ENCODE results near the gene C11orf91.
A peak's percentile ranks its signal among the peaks of the same experiment; 100 is the strongest.
"Not testable (repeated sequence)": the region's sequence is repeated elsewhere in the genome, so short reads cannot be mapped to it uniquely, and the experiment has no call there.

The C11orf91 gene, protein sequence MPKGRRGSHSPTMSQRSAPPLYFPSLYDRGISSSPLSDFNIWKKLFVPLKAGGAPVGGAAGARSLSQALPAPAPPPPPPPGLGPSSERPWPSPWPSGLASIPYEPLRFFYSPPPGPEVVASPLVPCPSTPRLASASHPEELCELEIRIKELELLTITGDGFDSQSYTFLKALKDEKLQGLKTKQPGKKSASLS

DNA sequence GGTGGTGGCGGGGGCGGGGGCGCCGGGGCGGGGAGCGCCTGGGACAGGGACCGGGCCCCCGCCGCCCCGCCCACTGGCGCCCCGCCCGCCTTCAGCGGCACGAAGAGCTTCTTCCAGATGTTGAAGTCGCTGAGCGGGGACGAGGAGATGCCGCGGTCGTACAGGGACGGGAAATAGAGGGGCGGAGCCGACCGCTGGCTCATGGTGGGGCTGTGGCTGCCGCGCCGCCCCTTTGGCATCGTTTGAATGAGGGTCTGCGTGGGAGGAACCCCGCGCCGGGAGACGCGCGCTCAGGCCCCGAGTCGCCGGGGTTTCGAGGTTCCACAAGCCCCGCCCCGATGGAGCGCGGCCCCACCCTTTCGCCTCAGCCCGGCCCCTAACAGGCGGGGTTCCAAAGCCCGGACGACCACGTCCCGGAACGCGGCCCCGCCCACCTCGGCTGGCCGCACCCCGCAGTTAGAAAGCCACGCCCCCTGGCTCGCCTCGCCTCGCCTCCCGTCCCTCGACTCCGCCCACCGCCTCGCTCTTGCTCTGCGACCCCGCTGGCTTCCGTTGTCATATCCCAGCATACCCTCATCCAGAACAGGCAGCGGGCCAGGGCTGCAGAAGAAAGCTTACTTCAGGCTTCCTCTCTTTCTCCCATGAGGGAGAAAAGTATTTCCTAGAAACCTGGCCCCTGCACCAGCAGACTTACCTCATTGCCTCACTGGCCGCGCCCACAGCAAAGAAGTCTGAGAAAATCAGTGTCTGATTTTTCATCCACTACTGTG is at the start of gene C11orf91:
Gene C11orf91 (minus strand): TSS at position 325 of the 770 bp plus-strand sequence. CDS start 86 bp downstream, at position 239.
- peak; percentile 93 for DNase-seq

DNA sequence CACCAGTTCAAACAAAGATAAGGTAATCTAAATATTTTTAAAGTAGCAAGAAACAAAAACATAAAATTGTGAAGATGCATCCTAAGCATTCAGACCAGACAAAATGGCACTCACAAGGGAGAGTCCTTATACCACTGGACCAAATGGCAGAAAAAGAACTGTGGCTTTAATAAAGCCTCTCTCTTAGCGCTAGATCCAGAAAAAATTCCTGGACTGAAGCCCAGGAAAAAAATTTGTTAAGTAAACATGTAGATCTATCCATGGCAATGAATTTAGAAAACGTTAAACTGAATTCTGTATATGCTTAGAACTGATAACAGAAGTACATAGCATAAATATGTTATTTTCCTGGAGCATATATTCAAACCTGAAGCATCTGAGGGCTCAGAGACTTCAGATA is 47.4 kb upstream of the C11orf91 start:
- DNase-seq, result no peak

DNA sequence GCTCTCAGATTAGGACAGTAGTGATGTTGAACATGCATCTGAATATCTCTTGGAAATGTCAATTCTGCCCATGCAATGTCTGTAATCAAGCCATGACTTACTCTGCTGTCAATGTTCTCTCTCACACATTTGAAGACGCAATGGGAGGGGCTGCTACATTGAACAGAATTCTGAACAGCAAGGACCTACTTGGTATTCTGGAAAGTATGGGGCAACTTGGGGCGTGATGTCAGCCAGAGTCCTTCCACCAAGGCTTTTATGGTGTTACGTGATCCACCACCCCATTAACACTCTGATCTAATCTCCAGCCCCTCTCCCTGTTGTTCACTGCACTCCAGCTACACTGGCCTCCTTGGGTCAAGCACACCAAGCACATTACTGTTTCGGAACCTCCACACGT is 42.7 kb upstream of the C11orf91 start:
- no peak for DNase-seq

DNA sequence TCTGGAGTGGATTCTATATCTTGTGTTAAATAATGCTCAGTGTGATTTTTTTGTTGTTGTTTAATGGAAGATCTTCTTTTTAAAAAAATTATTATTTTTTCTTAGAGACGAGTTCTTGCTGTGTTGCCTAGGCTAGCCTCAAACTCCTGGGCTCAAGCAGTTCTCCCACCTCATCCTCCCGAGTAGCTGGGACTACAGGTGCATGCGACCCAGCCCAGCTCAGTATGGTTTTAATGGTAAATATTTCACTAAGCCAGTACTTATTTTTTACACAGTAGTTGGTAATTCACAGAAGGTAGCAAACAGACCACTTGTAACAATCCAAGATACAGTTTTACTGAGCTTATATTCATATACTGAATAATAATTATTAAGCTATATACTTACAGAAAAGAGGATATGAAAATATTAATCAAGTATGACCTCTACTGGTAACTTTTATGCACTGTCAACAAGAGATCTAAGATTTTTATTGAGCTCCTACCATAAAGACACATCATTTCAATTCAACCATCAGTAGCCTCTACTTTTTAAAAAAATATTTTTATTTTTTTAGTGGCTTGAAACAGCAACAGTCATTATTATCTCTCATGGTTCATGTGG is 41.7 kb upstream of the C11orf91 start:
- DNase-seq, result no peak

DNA sequence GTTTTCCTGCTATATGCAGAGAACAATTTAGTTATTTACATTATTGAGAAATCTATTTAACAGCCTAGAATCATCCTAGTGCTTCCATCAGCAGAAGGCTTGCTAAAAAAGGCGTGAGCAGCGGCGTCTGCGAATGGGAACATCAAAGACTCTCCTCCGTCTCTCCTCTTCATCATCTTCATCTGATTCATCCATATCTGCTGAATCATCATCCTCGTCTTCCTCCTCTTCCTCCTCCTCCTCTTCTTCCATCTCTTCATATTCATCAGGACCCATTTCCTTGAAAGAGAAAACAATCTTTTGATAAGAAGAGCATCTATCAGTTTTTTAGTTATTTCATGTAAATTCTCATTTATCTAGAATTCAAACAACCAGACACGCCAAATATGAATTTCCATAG is 41.2 kb upstream of the C11orf91 start:
- no peak for DNase-seq

DNA sequence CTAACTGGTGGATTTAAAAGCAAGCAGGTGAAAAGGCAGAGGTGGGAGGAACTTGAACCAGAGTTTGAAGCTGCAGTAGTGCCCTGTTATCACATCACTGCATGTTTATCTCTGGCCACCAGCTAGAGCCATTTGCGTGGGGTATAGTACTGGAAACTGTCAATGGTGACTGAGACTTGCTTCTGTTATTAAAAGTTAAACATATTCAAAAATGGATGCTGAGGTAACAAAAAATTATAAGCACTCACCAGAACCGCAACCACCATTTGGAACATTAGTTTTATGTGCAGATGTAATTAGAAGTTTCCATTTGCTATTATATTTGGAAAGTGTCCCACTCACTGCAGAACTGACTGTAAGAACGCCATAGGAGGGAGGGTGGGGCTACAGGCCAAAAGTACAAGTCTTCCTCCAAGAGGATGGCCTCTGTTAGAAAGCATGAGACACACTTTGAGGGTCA is 36.8 kb upstream of the C11orf91 start:
- no peak for DNase-seq

DNA sequence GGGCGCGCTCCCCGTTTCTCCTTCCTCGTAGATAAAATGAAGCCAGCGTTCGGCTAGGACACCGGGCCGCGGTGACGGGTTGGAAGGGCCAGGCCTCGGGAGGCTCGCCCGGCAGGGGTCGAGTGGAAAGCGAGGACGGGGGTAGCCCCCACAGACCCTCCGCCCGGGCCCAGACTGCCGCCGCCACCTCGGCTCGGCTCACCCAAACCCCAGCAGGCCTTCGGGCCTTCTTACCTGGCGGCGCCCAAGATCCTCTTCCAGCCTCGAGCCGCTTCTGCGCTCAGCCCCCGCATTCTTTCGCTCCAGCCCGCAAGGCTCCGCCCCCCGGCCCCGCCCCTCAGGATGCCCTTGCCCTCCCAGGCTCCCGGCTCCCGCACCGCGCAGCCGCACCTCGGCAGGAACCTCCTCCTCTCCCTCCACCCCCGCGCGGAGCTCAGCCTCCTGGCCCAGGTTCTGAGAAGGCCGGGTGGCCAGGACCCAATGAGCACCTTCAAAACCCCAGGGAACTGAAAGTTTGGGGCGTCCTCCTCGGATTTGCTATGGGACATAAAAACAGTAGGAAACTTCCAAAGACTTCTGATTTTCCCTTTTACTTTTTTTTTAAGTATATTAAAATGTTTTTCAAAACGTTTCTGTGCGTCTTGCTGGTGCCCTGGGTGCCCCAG is 35.7 kb upstream of the C11orf91 start, which contains the start of gene CD59:
Gene CD59 (minus strand): TSS at position 276 of the 665 bp plus-strand sequence. CDS start 13,978 bp downstream, outside the sequence.
- DNase-seq, result peak; percentile 91

DNA sequence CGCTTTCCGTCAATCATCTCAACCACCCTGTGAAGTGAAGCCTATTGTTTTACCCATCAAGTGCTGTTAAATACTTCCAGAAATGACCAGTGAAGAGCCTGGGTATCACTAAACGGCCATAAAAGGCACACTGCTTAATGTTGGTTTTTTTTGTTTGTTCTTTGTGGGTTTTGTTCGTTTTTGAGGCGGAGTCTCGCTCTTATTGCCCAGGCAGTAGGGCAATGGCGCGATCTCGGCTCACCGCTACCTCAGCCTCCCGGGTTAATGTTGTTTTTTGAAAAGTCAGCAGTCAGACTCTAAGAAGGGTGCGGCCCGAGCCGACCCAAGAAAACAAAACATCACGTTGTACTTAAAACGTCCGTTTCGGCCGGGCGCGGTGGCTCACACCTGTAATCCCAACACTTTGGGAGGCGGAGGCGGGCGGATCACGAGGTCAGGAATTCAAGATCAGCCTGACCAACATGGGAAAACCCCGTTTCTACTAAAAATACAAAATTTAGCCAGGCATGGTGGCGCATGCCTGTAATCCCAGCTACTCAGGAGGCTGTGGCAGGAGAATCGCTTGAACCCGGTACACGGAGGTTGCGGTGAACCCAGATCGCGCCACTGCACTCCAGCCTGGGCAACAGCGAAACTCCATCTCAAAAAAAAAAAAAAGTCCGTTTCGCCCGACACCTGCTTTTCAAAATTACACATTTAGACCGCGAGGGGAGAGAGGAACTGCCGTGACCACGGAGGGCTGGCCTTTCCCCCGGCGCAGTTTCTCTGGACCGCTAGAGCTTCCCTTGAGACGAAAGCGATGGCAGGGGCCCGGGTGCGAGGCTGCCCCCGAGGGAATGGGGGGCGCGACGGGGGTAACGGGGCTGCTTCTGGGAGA is 34.9 kb upstream of the C11orf91 start:
- DNase-seq, result peak; percentile 29

DNA sequence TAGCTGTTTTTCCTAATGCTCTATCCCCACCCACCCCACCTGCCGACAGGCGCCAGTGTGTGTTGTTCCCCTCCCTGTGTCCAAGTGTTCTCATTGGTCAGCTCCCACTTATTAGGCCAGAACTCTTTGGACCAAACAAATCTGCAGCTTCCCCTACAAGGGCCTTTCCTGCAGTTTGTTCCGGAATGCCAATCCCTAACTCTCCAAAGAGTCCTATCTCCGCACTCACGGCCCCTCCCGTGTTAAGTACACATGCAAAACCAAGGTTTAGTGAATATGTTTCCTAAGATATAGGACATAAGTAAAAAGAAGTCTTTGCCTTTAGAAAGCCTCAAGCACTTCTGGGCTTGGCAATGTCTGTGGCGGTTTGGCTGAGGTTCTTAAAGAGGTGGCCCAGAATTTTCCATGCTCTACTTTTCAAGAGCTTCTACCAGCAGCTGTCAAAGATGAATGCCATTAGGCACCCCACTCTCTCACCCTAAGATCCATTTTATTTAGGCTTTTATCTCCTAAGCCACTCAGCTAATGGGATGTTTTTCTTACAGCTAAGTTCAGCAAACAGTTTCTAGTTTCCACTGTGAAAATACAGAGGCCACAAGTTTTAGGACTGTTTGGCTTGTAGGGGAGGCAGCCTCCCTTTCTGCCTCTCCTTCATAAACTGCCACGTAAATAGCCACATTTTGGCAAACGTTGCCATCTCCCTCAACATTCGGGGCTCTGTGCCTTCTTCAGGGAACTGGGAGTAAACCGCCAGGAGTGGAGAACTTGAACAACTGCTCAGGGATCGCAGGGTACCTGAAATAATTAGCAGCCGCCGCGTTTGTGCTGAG is 34.0 kb upstream of the C11orf91 start:
- no peak for DNase-seq

DNA sequence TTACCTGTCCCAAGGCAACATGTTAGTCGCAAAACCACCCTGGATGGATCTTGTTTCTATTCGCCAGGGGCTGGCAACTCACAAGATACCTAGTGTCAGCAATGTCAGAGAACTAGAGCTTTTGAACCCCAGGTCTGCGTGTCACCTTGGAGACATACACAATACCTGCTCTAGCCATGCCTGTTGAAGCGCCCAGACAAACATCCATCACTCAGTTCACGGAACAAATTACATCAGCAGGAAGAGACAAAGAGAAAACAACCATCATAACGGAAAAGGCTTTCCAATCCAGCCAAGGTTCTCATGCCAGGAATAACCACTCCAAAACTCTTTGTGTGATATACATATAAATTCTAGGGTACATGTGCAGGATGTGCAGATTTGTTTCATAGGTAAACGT is 33.4 kb upstream of the C11orf91 start:
- no peak for DNase-seq

DNA sequence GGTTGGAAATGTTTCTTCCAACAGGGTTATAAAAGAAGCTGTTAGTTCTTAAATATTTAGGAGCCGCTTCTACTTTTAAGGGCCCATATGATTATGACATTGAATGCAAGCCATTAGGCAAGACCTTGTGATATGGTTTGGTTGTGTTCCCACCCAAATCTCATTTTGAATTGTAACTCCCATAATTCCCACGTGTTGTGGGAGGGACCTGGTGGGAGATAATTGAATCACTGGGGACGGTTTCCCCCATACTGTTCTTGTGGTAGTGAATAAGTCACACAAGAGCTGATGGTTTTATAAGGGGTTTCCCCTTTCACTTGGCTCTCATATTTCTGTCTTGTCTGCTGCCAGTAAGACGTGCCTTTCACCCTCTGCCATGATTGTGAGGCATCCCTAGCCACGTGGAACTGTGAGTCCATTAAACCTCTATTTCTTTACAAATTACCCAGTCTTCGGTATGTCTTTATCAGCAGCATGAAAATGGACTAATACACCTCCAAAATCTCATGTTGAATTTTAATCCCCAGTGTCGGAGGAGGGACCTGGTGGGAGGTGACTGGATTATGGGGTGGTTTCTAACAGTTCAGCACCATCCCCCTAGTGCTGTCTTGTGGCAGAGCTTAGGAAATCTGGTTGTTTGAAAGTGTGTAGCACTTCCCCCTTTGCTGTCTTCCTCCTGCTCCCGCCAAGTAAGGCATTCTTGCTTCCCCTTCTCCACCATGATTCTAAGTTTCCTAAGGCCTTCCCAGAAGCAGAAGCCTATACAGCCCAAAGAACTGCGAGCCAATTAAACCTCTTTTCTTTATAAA is 31.3 kb upstream of the C11orf91 start:
- peak; percentile 60 for DNase-seq

DNA sequence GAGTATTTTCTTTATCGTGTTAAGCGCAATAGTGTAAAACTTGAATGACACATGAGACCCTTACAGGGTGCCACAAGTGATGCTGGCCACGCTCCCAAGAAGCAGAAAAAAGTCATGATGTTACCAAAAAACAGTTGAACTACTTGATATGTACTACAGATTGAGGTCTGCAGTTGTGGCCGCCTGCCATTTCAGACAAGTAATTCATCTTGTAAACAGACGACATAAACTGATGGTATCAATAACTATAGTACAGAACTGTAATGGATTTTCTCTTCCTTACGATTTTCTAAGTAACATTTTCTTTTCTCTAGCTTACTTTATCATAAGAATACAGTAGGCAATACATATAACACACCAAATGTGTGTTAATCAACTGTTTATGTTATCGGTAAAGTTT is 30.1 kb upstream of the C11orf91 start:
- DNase-seq, result no peak

DNA sequence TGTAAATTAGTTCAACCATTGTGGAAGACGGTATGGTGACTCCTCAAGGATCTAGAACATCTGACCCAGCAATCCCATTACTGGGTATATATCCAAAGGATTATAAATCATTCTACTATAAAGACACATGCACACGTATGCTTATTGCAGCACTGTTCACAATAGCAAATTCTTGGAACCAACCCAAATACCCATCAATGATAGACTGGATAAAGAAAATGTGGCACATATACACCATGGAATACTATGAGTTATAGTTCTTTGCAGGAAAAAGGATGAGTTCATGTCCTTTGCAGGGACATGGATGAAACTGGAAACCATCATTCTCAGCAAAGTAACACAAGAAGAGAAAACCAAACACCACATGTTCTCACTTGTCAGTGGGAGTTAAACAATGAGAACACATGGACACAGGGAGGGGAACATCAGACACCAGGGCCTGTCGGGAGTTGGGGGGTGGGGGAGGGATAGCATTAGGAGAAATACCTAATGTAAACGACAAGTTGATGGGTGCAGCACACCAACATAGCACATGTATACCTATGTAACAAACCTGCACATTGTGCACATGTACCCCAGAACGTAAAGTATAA is 28.5 kb upstream of the C11orf91 start:
- DNase-seq, result not testable (repeated sequence)

DNA sequence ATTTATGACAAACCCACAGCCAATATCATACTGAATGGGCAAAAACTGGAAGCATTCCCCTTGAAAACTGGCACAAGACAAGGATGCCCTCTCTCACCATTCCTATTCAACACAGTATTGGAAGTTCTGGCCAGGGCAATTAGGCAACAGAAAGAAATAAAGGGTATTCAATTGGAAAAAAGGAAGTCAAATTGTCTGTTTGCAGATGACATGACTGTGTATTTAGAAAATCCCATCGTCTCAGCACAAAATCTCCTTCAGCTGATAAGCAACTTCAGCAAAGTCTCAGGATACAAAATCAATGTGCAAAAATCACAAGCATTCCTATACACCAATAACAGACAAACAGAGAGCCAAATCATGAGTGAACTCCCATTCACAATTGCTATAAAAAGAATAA is 26.9 kb upstream of the C11orf91 start:
- DNase-seq, result not testable (repeated sequence)

DNA sequence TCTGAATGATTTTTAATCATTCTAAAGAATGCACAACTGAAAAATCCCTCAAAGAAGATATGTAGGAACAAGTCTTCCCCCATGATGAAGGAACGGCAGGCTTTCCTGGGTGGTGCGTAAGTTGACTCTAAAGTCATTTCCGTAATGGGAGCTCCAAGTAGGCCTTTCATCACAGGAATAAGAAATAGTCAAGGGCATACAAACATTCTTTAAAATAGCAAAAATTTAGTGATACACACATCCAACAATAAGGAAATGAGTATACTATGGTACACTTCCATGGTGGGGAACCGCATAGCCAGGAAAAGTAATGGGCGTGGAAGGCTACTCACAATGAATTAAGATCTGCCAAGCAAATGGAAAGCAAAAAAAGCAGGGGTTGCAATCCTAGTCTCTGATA is 24.9 kb upstream of the C11orf91 start:
- DNase-seq, result no peak

DNA sequence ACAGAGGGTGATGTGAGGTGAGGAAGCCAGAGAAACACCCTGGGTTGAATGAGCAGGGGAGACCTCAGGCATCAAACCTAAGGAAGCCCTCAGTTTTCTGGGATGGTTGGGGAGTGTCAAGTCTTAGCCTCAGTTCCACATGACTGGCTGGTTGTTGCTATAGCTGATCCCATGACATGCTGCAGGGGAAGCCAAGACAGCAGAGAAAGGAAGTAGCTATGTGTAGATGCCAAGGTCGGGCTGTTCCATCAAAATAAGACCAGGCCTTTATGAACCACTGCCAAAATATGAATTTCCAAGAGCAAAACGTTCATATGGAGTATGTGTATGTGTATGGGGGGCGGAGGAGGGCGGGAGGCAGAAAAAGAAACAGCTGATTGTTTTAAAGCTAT is 24.0 kb upstream of the C11orf91 start:
- no peak for DNase-seq

DNA sequence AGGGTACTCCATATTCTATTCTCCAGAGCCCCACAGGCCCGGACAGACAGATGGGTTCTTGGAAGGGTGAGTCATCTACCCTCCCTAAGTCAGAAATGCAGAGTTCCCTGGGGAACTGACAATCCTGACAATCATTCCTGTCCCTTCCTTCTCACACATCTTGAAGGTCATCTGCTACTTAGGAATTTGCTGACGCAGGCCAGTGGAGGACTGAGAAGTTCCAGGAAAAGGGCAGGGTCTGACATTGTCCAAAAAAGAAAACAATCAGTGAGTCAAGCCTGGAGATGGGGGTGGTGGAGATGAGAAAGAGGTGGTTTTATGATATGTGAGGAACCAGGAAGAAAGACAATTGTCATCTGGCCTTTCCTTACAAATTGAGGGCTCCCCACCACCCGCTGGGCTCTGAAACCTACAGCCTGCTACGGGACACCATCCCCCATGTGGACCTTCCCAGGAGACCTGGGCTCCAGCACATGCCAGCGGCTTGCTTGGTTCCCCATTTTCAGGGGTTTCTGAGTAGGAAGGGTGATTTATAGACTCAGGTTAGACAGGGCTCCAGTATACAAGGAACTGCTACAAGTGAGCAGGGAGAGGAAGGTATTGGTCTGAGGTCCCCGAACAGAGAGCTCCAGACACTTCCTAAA is 22.7 kb upstream of the C11orf91 start:
- no peak for DNase-seq

DNA sequence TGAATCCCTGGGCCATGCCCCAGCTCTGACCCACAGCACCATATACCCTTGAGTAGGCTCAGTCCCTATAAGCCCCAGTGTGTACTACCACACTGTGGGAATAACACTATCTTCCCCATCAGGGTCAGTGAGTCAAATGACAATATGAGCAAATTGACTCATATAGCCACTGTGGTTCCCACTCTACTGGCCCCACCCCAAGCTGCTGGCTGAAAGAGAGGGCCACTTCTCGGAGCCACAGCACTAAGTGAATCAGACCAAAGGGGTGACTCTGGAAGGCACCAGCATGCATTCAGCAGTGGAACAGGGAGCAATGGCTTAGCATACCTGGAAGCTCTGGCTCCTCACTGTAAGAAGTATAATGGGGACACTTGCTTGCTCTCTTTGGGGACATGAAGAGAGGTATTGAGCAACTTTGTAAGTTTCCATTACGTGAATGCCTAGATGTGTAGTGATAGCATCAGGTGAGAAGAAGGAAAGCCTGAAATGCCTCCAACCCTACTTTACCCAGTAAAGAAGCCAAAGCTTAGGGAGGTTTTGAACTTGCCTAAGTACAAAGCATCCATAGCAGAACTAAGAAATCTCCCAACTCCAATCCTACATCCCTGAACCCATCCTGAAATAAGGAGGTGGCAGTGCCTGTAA is 22.1 kb upstream of the C11orf91 start:
- peak; percentile 76 for DNase-seq

DNA sequence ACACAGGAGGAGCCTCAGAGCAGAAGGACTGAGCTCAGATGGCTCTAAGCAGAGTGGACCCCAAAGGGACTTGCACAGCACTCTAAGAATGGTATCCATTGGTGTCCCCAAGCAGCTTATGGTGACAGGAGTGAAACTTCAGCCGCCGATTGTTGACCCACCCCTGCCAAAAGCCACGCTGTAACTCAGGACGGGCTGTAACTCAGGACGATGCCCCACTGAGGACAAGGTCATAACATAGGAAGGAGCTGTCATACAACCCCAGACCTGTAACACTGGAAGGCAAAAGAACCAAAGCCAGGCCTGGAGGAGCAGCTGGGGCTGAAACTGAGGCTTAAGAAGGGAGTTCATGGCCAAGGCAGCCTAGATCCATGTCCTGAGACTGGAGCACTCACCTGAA is 21.4 kb upstream of the C11orf91 start:
- no peak for DNase-seq

Measured in stimulated activated CD4-positive, alpha-beta T cell treated with anti-CD3 and anti-CD28 coated beads, Interleukin-1b, Interleukin-23, amount 100 ng/mL, for 48 hours (primary cell).